ENCODE data around the gene SWAP70. TPM values are rescaled to one million over a fixed set of nuclear protein-coding genes. Genes with fewer than 3 reads are reported as not detected.

The SWAP70 gene
- total RNA-seq, 1 experiment from 2014 or later: 8.6 TPM

DNA sequence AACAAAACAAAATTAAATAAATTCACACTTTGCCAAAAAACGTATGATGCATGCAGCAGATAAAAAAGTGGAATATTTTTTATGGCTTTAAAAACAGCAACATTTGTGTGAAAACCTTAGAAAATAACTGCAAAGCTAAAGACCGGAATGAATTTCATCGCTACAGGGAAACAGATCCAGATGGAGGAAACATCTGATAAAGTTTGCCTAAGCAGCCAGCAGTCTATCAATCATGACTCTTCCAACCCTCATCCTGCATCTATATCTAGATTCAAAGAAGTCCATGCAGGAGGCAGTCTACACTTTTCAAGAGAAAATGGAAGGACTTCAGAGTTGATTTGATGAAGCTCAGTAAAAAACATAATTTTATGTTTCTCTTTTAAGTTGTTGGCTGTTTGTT is 126.8 kb downstream of the SWAP70 start:
- Histone ChIP-seq H3K9me2 (replicated peaks; ENCODE audit: low read length) (no peaks in the 10 kb centered on the region), H4K20me1 (ENCODE audit: low read length) (no peaks in the 10 kb centered on the region), H2AFZ (ENCODE audit: low read length) (no peak overlapping the region), H3K27me3 (ENCODE audit: low read length) (no peaks in the 10 kb centered on the region), H3K9me3 (ENCODE audit: low read length) (no peaks in the 10 kb centered on the region), H3K4me1 (ENCODE audit: insufficient read depth, low read length) (no peaks in the 10 kb centered on the region), H3K36me3 (ENCODE audit: low read depth, low read length) (no peaks in the 10 kb centered on the region; the same call in 1 of the 2 replicates), H3K4me2 (ENCODE audit: low read length) (no peak overlapping the region), H3F3A (ENCODE audit: low read length, unreplicated experiment) (no peaks in the 10 kb centered on the region), H3K9ac (ENCODE audit: low read length) (no peak overlapping the region), H3K4me3 (ENCODE audit: low read length) (no peak overlapping the region), H3K27ac (ENCODE audit: low read length) (no peak overlapping the region), H3K79me2 (ENCODE audit: low read length) (no peaks in the 10 kb centered on the region)
- intact Hi-C loops (cut with micrococcal nuclease): no loop called here
- DNase-seq (no peak), ATAC-seq (no peak)
- BruUV-seq (replicated peaks): no TSS peak
- ChIA-PET POLR2A (ENCODE audit: unreplicated experiment) (no interaction called here), CTCF (no interaction called here)
- TF ChIP-seq, protein P1, sequence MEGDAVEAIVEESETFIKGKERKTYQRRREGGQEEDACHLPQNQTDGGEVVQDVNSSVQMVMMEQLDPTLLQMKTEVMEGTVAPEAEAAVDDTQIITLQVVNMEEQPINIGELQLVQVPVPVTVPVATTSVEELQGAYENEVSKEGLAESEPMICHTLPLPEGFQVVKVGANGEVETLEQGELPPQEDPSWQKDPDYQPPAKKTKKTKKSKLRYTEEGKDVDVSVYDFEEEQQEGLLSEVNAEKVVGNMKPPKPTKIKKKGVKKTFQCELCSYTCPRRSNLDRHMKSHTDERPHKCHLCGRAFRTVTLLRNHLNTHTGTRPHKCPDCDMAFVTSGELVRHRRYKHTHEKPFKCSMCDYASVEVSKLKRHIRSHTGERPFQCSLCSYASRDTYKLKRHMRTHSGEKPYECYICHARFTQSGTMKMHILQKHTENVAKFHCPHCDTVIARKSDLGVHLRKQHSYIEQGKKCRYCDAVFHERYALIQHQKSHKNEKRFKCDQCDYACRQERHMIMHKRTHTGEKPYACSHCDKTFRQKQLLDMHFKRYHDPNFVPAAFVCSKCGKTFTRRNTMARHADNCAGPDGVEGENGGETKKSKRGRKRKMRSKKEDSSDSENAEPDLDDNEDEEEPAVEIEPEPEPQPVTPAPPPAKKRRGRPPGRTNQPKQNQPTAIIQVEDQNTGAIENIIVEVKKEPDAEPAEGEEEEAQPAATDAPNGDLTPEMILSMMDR (conservative IDR thresholded peaks at IDR 0.05; ENCODE audit: low read depth, low read length): no peak
- TF ChIP-seq EZH2phosphoT487 (IDR thresholded peaks at IDR 0.05; ENCODE audit: borderline replicate concordance, low read length): no peak
- TF ChIP-seq EZH2 (IDR thresholded peaks at IDR 0.05; ENCODE audit: low read length, unreplicated experiment): no peak

GRCh38 chr11:9796266-9796665 is 132.4 kb downstream of the SWAP70 start:
- POLR2A ChIA-PET (ENCODE audit: unreplicated experiment): no interaction called here

DNA sequence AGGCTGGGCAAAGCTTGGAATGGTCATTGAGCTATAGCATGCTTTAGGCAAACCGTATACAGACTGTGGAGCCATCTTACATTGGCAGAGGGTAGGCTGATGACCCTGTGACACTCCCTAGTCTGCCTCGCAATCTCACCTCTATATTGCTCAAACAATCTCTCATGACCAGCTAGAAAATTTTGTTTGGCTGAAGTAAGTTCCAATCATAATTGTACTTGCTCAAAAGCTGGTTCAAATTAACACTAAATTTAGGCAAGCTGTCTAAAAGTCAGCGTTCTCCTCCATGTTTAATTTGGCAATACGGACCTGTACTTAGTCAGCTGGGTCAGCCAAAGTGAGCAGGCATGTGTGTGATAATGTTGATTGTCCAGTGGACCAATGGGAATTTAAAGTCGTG is 133.0 kb downstream of the SWAP70 start:
- ChIA-PET CTCF (no interaction called here), POLR2A (ENCODE audit: unreplicated experiment) (no interaction called here)
- BruUV-seq (replicated peaks): no TSS peak

More at GRCh38 chr11:9796266-9796665, 132.4 kb downstream of the SWAP70 start:
- intact Hi-C loops (cut with micrococcal nuclease): no loop called here
- Histone ChIP-seq H3K79me2 (ENCODE audit: low read length) (no peaks in the 10 kb centered on the region), H3K9me2 (replicated peaks; ENCODE audit: low read length) (no peaks in the 10 kb centered on the region), H3K4me2 (ENCODE audit: low read length) (no peak overlapping the region), H3K4me1 (ENCODE audit: insufficient read depth, low read length) (no peaks in the 10 kb centered on the region), H3K27ac (ENCODE audit: low read length) (no peak overlapping the region), H3K36me3 (ENCODE audit: low read depth, low read length) (no peaks in the 10 kb centered on the region), H2AFZ (ENCODE audit: low read length) (no peak overlapping the region), H3K9ac (ENCODE audit: low read length) (no peak overlapping the region), H4K20me1 (ENCODE audit: low read length) (no peaks in the 10 kb centered on the region), H3K27me3 (ENCODE audit: low read length) (no peaks in the 10 kb centered on the region), H3F3A (ENCODE audit: low read length, unreplicated experiment) (no peaks in the 10 kb centered on the region), H3K9me3 (ENCODE audit: low read length) (no peaks in the 10 kb centered on the region), H3K4me3 (ENCODE audit: low read length) (no peak overlapping the region)
- no peak for TF ChIP-seq EZH2 (IDR thresholded peaks at IDR 0.05; ENCODE audit: low read length, unreplicated experiment)
- TF ChIP-seq, protein P1 (conservative IDR thresholded peaks at IDR 0.05; ENCODE audit: low read depth, low read length): no peak
- TF ChIP-seq EZH2phosphoT487 (IDR thresholded peaks at IDR 0.05; ENCODE audit: borderline replicate concordance, low read length): no peak
- DNase-seq (no peak), ATAC-seq (no peak)
- BruUV-seq (replicated peaks): no TSS peak
- CTCF ChIA-PET: no interaction called here

More for the DNA sequence above, 133.0 kb downstream of the SWAP70 start:
- H3K9me2 ChIP-seq (replicated peaks; ENCODE audit: low read length): no peaks in the 10 kb centered on the region
- DNase-seq: no peak
- no peaks in the 10 kb centered on the region for H3F3A ChIP-seq (ENCODE audit: low read length, unreplicated experiment)
- no peak for ATAC-seq
- H3K4me1 ChIP-seq (ENCODE audit: insufficient read depth, low read length): no peaks in the 10 kb centered on the region
- no peaks in the 10 kb centered on the region for H3K36me3 ChIP-seq (ENCODE audit: low read depth, low read length)
- H3K4me3 ChIP-seq (ENCODE audit: low read length): no peak overlapping the region
- no peaks in the 10 kb centered on the region for H3K79me2 ChIP-seq (ENCODE audit: low read length)
- no peaks in the 10 kb centered on the region for H4K20me1 ChIP-seq (ENCODE audit: low read length)
- H3K9me3 ChIP-seq (ENCODE audit: low read length): no peaks in the 10 kb centered on the region
- intact Hi-C loops (cut with micrococcal nuclease): no loop called here
- no peak for TF ChIP-seq EZH2phosphoT487 (IDR thresholded peaks at IDR 0.05; ENCODE audit: borderline replicate concordance, low read length)
- TF ChIP-seq, protein P1 (conservative IDR thresholded peaks at IDR 0.05; ENCODE audit: low read depth, low read length): no peak
- TF ChIP-seq EZH2 (IDR thresholded peaks at IDR 0.05; ENCODE audit: low read length, unreplicated experiment): no peak
- no peak overlapping the region for H3K9ac ChIP-seq (ENCODE audit: low read length)
- H3K4me2 ChIP-seq (ENCODE audit: low read length): no peak overlapping the region
- H3K27me3 ChIP-seq (ENCODE audit: low read length): no peaks in the 10 kb centered on the region
- H3K27ac ChIP-seq (ENCODE audit: low read length): no peak overlapping the region
- no peak overlapping the region for H2AFZ ChIP-seq (ENCODE audit: low read length)

Measured in PC-3 (cell line).